HepG2 (cell line): ENCODE results near the gene BICDL1. TPM values are rescaled to one million over a fixed set of nuclear protein-coding genes. Genes with fewer than 3 reads are reported as not detected.

ENCODE experiments used
- CEBPB ChIP-seq: IDR thresholded peaks from 2 replicates; pipeline ENCODE4 v1.6.1; 2011; ENCODE audit warnings: low read depth, low read length, improper control_type of control experiment, borderline replicate concordance
- DMAP1 ChIP-seq: IDR thresholded peaks from 2 replicates; pipeline ENCODE4 v1.6.1; 2016
- JUN ChIP-seq: sonication (generic); formaldehyde crosslinking; IDR thresholded peaks from 2 replicates; pipeline ENCODE4 v1.4.0; 2020; ENCODE audit warnings: mild to moderate bottlenecking, missing genetic modification reagents
- KAT2B ChIP-seq: fragments of 150-350 bp; IDR thresholded peaks from 2 replicates; pipeline ENCODE4 v1.6.1; 2014; ENCODE audit warnings: low read depth, low read length, borderline replicate concordance
- KLF11 ChIP-seq: IDR thresholded peaks from 2 replicates; pipeline ENCODE4 v1.6.1; 2016; ENCODE audit warnings: missing compliant biosample characterization
- MEIS1 ChIP-seq: sonication (generic); formaldehyde crosslinking; IDR thresholded peaks from 2 replicates; pipeline ENCODE4 v1.9.0; 2021; ENCODE audit warnings: mild to moderate bottlenecking, missing genetic modification reagents, moderate library complexity, borderline replicate concordance
- MYNN ChIP-seq: sonication (generic); formaldehyde crosslinking; IDR thresholded peaks from 2 replicates; pipeline ENCODE4 v1.4.0; 2020; ENCODE audit warnings: mild to moderate bottlenecking, low read depth, missing genetic modification reagents
- PHB2 ChIP-seq: fragments of 450-650 bp; IDR thresholded peaks from 2 replicates; pipeline ENCODE4 v1.6.1; 2018; ENCODE audit not compliant: partially characterized antibody
- PHF8 ChIP-seq: sonication (generic); formaldehyde crosslinking; IDR thresholded peaks from 2 replicates; pipeline ENCODE4 v1.5.0; 2020; ENCODE audit warnings: missing genetic modification reagents
- PLRG1 ChIP-seq: fragments of 450-650 bp; conservative IDR thresholded peaks from 2 replicates; pipeline ENCODE4 v1.6.1; 2016
- POLR2AphosphoS5 ChIP-seq: IDR thresholded peaks from 2 replicates; pipeline ENCODE4 v1.6.1; 2012; ENCODE audit warnings: low read depth, low read length
- PRPF4 ChIP-seq: fragments of 200-400 bp; formaldehyde crosslinking; IDR thresholded peaks from 2 replicates; pipeline ENCODE4 v1.6.1; 2016; ENCODE audit warnings: low read length, low read depth; ENCODE audit not compliant: poor library complexity, severe bottlenecking
- RBM22 ChIP-seq: fragments of 200-400 bp; formaldehyde crosslinking; optimal IDR thresholded peaks from 2 replicates; pipeline ENCODE3; 2017; ENCODE audit warnings: mild to moderate bottlenecking, low read length, moderate library complexity
- STAG1 ChIP-seq: sonication (generic); formaldehyde crosslinking; IDR thresholded peaks from 2 replicates; pipeline ENCODE4 v1.4.0; 2020; ENCODE audit warnings: missing genetic modification reagents
- TRIM24 ChIP-seq: sonication (generic); formaldehyde crosslinking; IDR thresholded peaks from 2 replicates; pipeline ENCODE4 v1.8.0; 2022; ENCODE audit warnings: mild to moderate bottlenecking, missing genetic modification reagents
- XBP1 ChIP-seq: sonication (generic); formaldehyde crosslinking; IDR thresholded peaks from 2 replicates; pipeline ENCODE4 v1.5.0; 2020; ENCODE audit warnings: missing genetic modification reagents
- ZC3H13 ChIP-seq: sonication (generic); formaldehyde crosslinking; IDR thresholded peaks from 2 replicates; pipeline ENCODE4 v1.8.1; 2023; ENCODE audit warnings: mild to moderate bottlenecking, missing genetic modification reagents, moderate library complexity
- ZNF430 ChIP-seq: sonication (generic); formaldehyde crosslinking; IDR thresholded peaks from 2 replicates; pipeline ENCODE4 v1.9.0; 2021; ENCODE audit warnings: mild to moderate bottlenecking, missing genetic modification reagents
- ZNF501 ChIP-seq: sonication (generic); formaldehyde crosslinking; IDR thresholded peaks from 2 replicates; pipeline ENCODE4 v1.5.1; 2020; ENCODE audit warnings: mild to moderate bottlenecking, moderate library complexity, missing genetic modification reagents
- ZNF549 ChIP-seq: sonication (generic); formaldehyde crosslinking; IDR thresholded peaks from 2 replicates; pipeline ENCODE4 v1.5.0; 2020; ENCODE audit warnings: missing genetic modification reagents
- ZNF644 ChIP-seq: IDR thresholded peaks from 2 replicates; pipeline ENCODE4 v1.6.1; 2016; ENCODE audit warnings: low read depth
- ZNF772 ChIP-seq: sonication (generic); formaldehyde crosslinking; IDR thresholded peaks from 2 replicates; pipeline ENCODE4 v1.5.0; 2020; ENCODE audit warnings: mild to moderate bottlenecking, missing genetic modification reagents
- ZNF816 ChIP-seq: sonication (generic); formaldehyde crosslinking; IDR thresholded peaks from 2 replicates; pipeline ENCODE4 v1.8.0; 2022; ENCODE audit warnings: missing genetic modification reagents, mild to moderate bottlenecking, borderline replicate concordance
- polyA plus RNA-seq, 8 experiments: library from polyadenylated mRNA; depleted of rRNA in 3 of 8; stranded (reverse) in 7 of 8; unstranded in 1 of 8; fragments of >200 nt; fragmentation: Illumina TruSeq in 4 of 8; extraction: Trizol in 4 of 8; gene quantifications; 2 replicates each; pipeline versions ENCODE4 v1.2.1 to v1.2.3, GENCODE V29; 2011 to 2016; ENCODE audit warnings: low read depth in 4 of 8, missing spikeins in 1 of 8, mixed read lengths in 1 of 8; ENCODE audit not compliant: insufficient read depth in 1 of 8
- total RNA-seq, 5 experiments: library from RNA; depleted of rRNA; stranded (reverse); fragments of >200 nt; fragmentation: Illumina TruSeq; extraction: Trizol; gene quantifications; 2 replicates each; pipeline ENCODE4 v1.2.3, GENCODE V29; 2016; ENCODE audit warnings: low read depth in 1 of 5
- TF ChIP-seq, protein P1 (sequence below): sonication (generic); IDR thresholded peaks from 2 replicates; pipeline ENCODE4 v1.6.1; 2016; ENCODE audit warnings: low read depth, borderline replicate concordance
- TF ChIP-seq, protein P2 (sequence below): sonication (generic); formaldehyde crosslinking; IDR thresholded peaks from 2 replicates; pipeline ENCODE4 v1.4.0; 2020; ENCODE audit warnings: missing genetic modification reagents, mild to moderate bottlenecking, borderline replicate concordance
- TF ChIP-seq, protein P3 (sequence below): sonication (generic); formaldehyde crosslinking; IDR thresholded peaks from 2 replicates; pipeline ENCODE4 v1.5.1; 2020; ENCODE audit warnings: mild to moderate bottlenecking, missing genetic modification reagents, moderate library complexity

BICDL1 gene
- total and polyA plus RNA-seq, 2 of the 13 experiments (the other 11 are each of a cell fraction or from before 2014, with no cell fraction given), result 3.6 to 9.7 TPM

DNA sequence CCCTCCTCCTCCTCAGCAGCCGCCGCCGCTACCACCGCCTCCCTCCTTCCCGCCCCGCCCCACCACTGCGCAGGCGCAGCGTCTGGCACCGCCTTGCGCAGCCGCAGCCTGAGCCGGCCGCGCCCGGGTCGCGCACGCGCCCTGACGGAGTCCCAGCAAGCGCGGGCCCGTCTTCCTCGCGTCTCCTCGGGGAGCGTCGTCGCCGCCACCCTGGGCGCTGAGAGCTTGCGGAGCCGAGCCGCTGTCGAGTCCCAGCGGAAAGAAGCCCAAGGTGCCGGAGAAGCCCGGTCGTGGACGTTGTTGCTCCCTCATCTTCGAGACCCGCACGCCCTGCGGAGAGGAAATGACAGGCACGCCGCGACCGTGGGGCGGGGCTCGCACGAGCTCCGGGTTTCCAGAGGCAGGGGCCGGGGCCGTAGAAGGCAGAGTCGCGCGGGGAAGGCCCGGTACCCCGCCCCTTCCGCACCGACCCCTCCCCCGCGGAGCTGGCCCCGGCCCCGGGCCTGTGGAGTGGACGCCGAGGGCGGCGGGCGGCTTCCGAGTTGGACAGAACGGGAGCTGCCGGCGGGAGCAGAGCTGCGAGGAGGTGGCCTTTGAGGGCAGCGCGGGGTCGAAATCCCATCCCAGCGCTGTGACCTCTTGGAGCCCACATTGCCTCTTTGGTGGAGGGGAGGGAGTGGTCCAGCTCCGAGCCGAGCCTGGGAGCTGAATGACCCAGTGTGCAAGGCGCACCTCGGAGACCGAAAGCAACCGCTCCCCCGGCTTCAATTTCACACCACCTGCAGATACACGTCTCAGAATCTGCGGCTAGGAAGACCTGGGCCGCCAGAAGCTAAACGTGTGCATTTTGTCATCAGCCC is 128.0 kb downstream of the BICDL1 start (continued):
- no peak for TF ChIP-seq PHB2
- TF ChIP-seq JUN (CRISPR knock-in tag), result 0 out of 2 replicates have a peak, but pooled peaks have one; percentile 40
- no peak; the same call in 1 of the 2 replicates for TF ChIP-seq ZNF772 (CRISPR knock-in tag)
- TF ChIP-seq PRPF4, result no peak
- TF ChIP-seq PHF8 (CRISPR knock-in tag), result peak; percentile 91
- no peak for TF ChIP-seq KLF11
- TF ChIP-seq ZNF644, result no peak
- TF ChIP-seq PLRG1, result no peak
- TF ChIP-seq, protein P1, sequence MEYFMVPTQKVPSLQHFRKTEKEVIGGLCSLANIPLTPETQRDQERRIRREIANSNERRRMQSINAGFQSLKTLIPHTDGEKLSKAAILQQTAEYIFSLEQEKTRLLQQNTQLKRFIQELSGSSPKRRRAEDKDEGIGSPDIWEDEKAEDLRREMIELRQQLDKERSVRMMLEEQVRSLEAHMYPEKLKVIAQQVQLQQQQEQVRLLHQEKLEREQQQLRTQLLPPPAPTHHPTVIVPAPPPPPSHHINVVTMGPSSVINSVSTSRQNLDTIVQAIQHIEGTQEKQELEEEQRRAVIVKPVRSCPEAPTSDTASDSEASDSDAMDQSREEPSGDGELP, result peak; percentile 38; the same call in 1 of the 2 replicates
- 0 out of 2 replicates have a peak, but pooled peaks have one; percentile 61 for TF ChIP-seq ZC3H13 (CRISPR knock-in tag)
- TF ChIP-seq KAT2B, result no peak
- TF ChIP-seq TRIM24 (CRISPR knock-in tag), result no peak
- TF ChIP-seq, protein P2, sequence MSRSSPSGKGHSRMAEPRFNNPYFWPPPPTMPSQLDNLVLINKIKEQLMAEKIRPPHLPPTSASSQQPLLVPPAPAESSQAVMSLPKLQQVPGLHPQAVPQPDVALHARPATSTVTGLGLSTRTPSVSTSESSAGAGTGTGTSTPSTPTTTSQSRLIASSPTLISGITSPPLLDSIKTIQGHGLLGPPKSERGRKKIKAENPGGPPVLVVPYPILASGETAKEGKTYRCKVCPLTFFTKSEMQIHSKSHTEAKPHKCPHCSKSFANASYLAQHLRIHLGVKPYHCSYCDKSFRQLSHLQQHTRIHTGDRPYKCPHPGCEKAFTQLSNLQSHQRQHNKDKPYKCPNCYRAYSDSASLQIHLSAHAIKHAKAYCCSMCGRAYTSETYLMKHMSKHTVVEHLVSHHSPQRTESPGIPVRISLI (CRISPR knock-in tag), result peak; percentile 26; the same call in 1 of the 2 replicates
- 0 out of 2 replicates have a peak, but pooled peaks have one; percentile 13 for TF ChIP-seq STAG1 (CRISPR knock-in tag)
- peak; percentile 44; the same call in 1 of the 2 replicates for TF ChIP-seq ZNF549 (CRISPR knock-in tag)
- TF ChIP-seq, protein P3, sequence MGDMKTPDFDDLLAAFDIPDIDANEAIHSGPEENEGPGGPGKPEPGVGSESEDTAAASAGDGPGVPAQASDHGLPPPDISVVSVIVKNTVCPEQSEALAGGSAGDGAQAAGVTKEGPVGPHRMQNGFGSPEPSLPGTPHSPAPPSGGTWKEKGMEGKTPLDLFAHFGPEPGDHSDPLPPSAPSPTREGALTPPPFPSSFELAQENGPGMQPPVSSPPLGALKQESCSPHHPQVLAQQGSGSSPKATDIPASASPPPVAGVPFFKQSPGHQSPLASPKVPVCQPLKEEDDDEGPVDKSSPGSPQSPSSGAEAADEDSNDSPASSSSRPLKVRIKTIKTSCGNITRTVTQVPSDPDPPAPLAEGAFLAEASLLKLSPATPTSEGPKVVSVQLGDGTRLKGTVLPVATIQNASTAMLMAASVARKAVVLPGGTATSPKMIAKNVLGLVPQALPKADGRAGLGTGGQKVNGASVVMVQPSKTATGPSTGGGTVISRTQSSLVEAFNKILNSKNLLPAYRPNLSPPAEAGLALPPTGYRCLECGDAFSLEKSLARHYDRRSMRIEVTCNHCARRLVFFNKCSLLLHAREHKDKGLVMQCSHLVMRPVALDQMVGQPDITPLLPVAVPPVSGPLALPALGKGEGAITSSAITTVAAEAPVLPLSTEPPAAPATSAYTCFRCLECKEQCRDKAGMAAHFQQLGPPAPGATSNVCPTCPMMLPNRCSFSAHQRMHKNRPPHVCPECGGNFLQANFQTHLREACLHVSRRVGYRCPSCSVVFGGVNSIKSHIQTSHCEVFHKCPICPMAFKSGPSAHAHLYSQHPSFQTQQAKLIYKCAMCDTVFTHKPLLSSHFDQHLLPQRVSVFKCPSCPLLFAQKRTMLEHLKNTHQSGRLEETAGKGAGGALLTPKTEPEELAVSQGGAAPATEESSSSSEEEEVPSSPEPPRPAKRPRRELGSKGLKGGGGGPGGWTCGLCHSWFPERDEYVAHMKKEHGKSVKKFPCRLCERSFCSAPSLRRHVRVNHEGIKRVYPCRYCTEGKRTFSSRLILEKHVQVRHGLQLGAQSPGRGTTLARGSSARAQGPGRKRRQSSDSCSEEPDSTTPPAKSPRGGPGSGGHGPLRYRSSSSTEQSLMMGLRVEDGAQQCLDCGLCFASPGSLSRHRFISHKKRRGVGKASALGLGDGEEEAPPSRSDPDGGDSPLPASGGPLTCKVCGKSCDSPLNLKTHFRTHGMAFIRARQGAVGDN (CRISPR knock-in tag), result peak; percentile 96
- TF ChIP-seq CEBPB, result no peak
- peak; percentile 84 for TF ChIP-seq DMAP1 (CRISPR knock-in tag)
- peak; percentile 44; the same call in 1 of the 2 replicates for TF ChIP-seq XBP1 (CRISPR knock-in tag)
- no peak for TF ChIP-seq RBM22
- TF ChIP-seq MEIS1 (CRISPR knock-in tag), result 0 out of 2 replicates have a peak, but pooled peaks have one; percentile 29
- peak; percentile 51 for TF ChIP-seq ZNF501 (CRISPR knock-in tag)
- no peak for TF ChIP-seq MYNN
- TF ChIP-seq ZNF430 (CRISPR knock-in tag), result peak; percentile 59; the same call in 1 of the 2 replicates
- peak; percentile 89 for TF ChIP-seq POLR2AphosphoS5
- TF ChIP-seq ZNF816 (CRISPR knock-in tag), result no peak
